HepG2 (cell line): ENCODE measurements around the gene VAV2. TPM values are rescaled to one million over a fixed set of nuclear protein-coding genes. Genes with fewer than 3 reads are reported as not detected.
A peak's percentile ranks its signal among the peaks of the same experiment; 100 is the strongest.

Experiments used
- ARHGAP35 ChIP-seq: sonication (generic); formaldehyde crosslinking; IDR thresholded peaks from 2 replicates; pipeline ENCODE4 v1.9.0; 2022; ENCODE audit warnings: mild to moderate bottlenecking, inconsistent platforms, moderate library complexity, missing genetic modification reagents, borderline replicate concordance
- ARID2 ChIP-seq: sonication (generic); formaldehyde crosslinking; IDR thresholded peaks from 2 replicates; pipeline ENCODE4 v1.8.1; 2022; ENCODE audit warnings: mild to moderate bottlenecking, missing genetic modification reagents, borderline replicate concordance
- EED ChIP-seq: sonication (generic); formaldehyde crosslinking; IDR thresholded peaks from 2 replicates; pipeline ENCODE4 v1.5.0; 2020; ENCODE audit warnings: mild to moderate bottlenecking, missing genetic modification reagents
- ELF3 ChIP-seq: IDR thresholded peaks from 2 replicates; pipeline ENCODE4 v1.6.1; 2016; ENCODE audit warnings: missing genetic modification reagents, missing compliant biosample characterization
- HOXA3 ChIP-seq: sonication (generic); formaldehyde crosslinking; IDR thresholded peaks from 2 replicates; pipeline ENCODE4 v1.5.0; 2020; ENCODE audit warnings: missing genetic modification reagents
- KDM4B ChIP-seq: sonication (generic); formaldehyde crosslinking; IDR thresholded peaks from 2 replicates; pipeline ENCODE4 v1.4.0; 2020; ENCODE audit warnings: missing genetic modification reagents
- MXI1 ChIP-seq: IDR thresholded peaks from 3 replicates; pipeline ENCODE4 v1.6.1; 2012; ENCODE audit warnings: low read depth, low read length, inconsistent platforms, borderline replicate concordance
- RAD21 ChIP-seq: fragments of 450-650 bp; formaldehyde crosslinking; IDR thresholded peaks from 2 replicates; pipeline ENCODE4 v1.5.0; 2020; ENCODE audit warnings: mild to moderate bottlenecking
- STAG1 ChIP-seq: sonication (generic); formaldehyde crosslinking; IDR thresholded peaks from 2 replicates; pipeline ENCODE4 v1.4.0; 2020; ENCODE audit warnings: missing genetic modification reagents
- ZNF446 ChIP-seq: sonication (generic); formaldehyde crosslinking; IDR thresholded peaks from 2 replicates; pipeline ENCODE4 v1.5.0; 2020; ENCODE audit warnings: mild to moderate bottlenecking, missing genetic modification reagents
- ZNF550 ChIP-seq: sonication (generic); formaldehyde crosslinking; IDR thresholded peaks from 2 replicates; pipeline ENCODE4 v1.4.0; 2020; ENCODE audit warnings: mild to moderate bottlenecking, missing genetic modification reagents, borderline replicate concordance
- ZNF607 ChIP-seq: sonication (generic); formaldehyde crosslinking; IDR thresholded peaks from 2 replicates; pipeline ENCODE4 v1.5.1; 2020; ENCODE audit warnings: missing genetic modification reagents, mild to moderate bottlenecking, borderline replicate concordance
- ZNF878 ChIP-seq: sonication (generic); formaldehyde crosslinking; IDR thresholded peaks from 2 replicates; pipeline ENCODE4 v1.8.1; 2023; ENCODE audit warnings: mild to moderate bottlenecking, missing genetic modification reagents, moderate library complexity
- ZSCAN31 ChIP-seq: sonication (generic); formaldehyde crosslinking; IDR thresholded peaks from 2 replicates; pipeline ENCODE4 v1.5.0; 2020; ENCODE audit warnings: low read depth, mild to moderate bottlenecking, missing genetic modification reagents
- polyA plus RNA-seq, 8 experiments: library from polyadenylated mRNA; depleted of rRNA in 3 of 8; stranded (reverse) in 7 of 8; unstranded in 1 of 8; fragments of >200 nt; fragmentation: Illumina TruSeq in 4 of 8; extraction: Trizol in 4 of 8; gene quantifications; 2 replicates each; pipeline versions ENCODE4 v1.2.1 to v1.2.3, GENCODE V29; 2011 to 2016; ENCODE audit warnings: low read depth in 4 of 8, missing spikeins in 1 of 8, mixed read lengths in 1 of 8; ENCODE audit not compliant: insufficient read depth in 1 of 8
- total RNA-seq, 5 experiments: library from RNA; depleted of rRNA; stranded (reverse); fragments of >200 nt; fragmentation: Illumina TruSeq; extraction: Trizol; gene quantifications; 2 replicates each; pipeline ENCODE4 v1.2.3, GENCODE V29; 2016; ENCODE audit warnings: low read depth in 1 of 5
- TF ChIP-seq, protein P1 (sequence below): sonication (generic); formaldehyde crosslinking; IDR thresholded peaks from 2 replicates; pipeline ENCODE4 v1.4.0; 2020; ENCODE audit warnings: mild to moderate bottlenecking, missing genetic modification reagents
- TF ChIP-seq, protein P2 (sequence below): sonication (generic); formaldehyde crosslinking; IDR thresholded peaks from 2 replicates; pipeline ENCODE4 v1.5.1; 2020; ENCODE audit warnings: missing genetic modification reagents, mild to moderate bottlenecking, borderline replicate concordance
- TF ChIP-seq, protein P3 (sequence below): sonication (generic); formaldehyde crosslinking; IDR thresholded peaks from 2 replicates; pipeline ENCODE4 v1.8.1; 2023; ENCODE audit warnings: mild to moderate bottlenecking, missing genetic modification reagents
- TF ChIP-seq, protein P4 (sequence below): sonication (generic); formaldehyde crosslinking; IDR thresholded peaks from 2 replicates; pipeline ENCODE4 v1.4.0; 2020; ENCODE audit warnings: missing genetic modification reagents, mild to moderate bottlenecking, borderline replicate concordance
- TF ChIP-seq, protein P5 (sequence below): sonication (generic); formaldehyde crosslinking; IDR thresholded peaks from 2 replicates; pipeline ENCODE4 v1.4.0; 2020; ENCODE audit warnings: low read depth, mild to moderate bottlenecking, missing genetic modification reagents

Gene VAV2
- total and polyA plus RNA-seq, 2 of the 13 experiments (the other 11 are each of a cell fraction or from before 2014, with no cell fraction given) = 22.5 to 22.9 TPM

DNA sequence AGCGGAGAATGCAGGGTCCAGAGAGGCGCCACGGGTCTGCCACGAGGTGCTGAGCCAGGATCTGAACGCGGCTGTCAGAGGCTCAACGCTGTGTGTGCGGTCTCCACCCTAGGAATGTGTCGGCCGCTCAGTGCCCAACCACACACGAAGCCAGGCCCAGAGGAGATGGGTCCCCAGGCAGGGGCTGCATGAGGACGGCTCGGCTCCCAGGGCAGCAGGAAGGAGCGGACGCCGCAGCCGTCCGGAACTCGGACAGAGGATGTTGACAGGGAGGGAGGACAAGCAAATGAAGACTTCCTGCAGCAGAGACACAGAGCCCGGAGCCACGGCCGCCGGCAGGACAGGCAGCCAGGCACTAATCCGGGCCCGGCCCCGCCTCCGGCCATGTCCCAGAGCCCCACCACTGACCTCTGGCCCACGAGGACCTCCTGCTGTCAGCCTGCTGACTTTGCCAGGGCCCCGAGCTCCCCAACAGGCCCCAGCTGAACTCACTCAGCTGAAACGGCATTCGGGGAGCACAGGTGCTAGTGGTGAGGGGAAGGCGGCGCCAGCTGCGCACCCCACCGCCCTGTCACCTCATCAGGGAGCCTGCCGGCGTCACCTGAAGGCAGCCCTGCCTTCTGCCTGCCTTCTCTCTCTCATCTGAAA lies 12.7 kb downstream of the VAV2 start (continued):
- TF ChIP-seq, protein P1, sequence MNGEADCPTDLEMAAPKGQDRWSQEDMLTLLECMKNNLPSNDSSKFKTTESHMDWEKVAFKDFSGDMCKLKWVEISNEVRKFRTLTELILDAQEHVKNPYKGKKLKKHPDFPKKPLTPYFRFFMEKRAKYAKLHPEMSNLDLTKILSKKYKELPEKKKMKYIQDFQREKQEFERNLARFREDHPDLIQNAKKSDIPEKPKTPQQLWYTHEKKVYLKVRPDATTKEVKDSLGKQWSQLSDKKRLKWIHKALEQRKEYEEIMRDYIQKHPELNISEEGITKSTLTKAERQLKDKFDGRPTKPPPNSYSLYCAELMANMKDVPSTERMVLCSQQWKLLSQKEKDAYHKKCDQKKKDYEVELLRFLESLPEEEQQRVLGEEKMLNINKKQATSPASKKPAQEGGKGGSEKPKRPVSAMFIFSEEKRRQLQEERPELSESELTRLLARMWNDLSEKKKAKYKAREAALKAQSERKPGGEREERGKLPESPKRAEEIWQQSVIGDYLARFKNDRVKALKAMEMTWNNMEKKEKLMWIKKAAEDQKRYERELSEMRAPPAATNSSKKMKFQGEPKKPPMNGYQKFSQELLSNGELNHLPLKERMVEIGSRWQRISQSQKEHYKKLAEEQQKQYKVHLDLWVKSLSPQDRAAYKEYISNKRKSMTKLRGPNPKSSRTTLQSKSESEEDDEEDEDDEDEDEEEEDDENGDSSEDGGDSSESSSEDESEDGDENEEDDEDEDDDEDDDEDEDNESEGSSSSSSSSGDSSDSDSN (CRISPR knock-in tag) = peak; percentile 96
- TF ChIP-seq ZNF446 (CRISPR knock-in tag) (peak; percentile 56), ZSCAN31 (peak; percentile 38), RAD21 (CRISPR knock-in tag) (peak; percentile 20), STAG1 (peak; percentile 40; the same call in 1 of the 2 replicates), ZNF550 (CRISPR knock-in tag) (no peak), ARHGAP35 (CRISPR knock-in tag) (no peak), EED (CRISPR knock-in tag) (no peak; the same call in 1 of the 2 replicates), ARID2 (CRISPR knock-in tag) (no peak), HOXA3 (CRISPR knock-in tag) (peak; percentile 56; the same call in 1 of the 2 replicates), KDM4B (CRISPR knock-in tag) (peak; percentile 71; the same call in 1 of the 2 replicates), ZNF607 (CRISPR knock-in tag) (peak; percentile 69), MXI1 (peak; percentile 69; the same call in 1 of the 3 replicates), ZNF878 (no peak), ELF3 (peak; percentile 84)
- TF ChIP-seq, protein P2, sequence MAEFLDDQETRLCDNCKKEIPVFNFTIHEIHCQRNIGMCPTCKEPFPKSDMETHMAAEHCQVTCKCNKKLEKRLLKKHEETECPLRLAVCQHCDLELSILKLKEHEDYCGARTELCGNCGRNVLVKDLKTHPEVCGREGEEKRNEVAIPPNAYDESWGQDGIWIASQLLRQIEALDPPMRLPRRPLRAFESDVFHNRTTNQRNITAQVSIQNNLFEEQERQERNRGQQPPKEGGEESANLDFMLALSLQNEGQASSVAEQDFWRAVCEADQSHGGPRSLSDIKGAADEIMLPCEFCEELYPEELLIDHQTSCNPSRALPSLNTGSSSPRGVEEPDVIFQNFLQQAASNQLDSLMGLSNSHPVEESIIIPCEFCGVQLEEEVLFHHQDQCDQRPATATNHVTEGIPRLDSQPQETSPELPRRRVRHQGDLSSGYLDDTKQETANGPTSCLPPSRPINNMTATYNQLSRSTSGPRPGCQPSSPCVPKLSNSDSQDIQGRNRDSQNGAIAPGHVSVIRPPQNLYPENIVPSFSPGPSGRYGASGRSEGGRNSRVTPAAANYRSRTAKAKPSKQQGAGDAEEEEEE (CRISPR knock-in tag) = 0 out of 2 replicates have a peak, but pooled peaks have one; percentile 43
- TF ChIP-seq, protein P3, sequence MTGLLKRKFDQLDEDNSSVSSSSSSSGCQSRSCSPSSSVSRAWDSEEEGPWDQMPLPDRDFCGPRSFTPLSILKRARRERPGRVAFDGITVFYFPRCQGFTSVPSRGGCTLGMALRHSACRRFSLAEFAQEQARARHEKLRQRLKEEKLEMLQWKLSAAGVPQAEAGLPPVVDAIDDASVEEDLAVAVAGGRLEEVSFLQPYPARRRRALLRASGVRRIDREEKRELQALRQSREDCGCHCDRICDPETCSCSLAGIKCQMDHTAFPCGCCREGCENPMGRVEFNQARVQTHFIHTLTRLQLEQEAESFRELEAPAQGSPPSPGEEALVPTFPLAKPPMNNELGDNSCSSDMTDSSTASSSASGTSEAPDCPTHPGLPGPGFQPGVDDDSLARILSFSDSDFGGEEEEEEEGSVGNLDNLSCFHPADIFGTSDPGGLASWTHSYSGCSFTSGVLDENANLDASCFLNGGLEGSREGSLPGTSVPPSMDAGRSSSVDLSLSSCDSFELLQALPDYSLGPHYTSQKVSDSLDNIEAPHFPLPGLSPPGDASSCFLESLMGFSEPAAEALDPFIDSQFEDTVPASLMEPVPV = no peak
- TF ChIP-seq, protein P4, sequence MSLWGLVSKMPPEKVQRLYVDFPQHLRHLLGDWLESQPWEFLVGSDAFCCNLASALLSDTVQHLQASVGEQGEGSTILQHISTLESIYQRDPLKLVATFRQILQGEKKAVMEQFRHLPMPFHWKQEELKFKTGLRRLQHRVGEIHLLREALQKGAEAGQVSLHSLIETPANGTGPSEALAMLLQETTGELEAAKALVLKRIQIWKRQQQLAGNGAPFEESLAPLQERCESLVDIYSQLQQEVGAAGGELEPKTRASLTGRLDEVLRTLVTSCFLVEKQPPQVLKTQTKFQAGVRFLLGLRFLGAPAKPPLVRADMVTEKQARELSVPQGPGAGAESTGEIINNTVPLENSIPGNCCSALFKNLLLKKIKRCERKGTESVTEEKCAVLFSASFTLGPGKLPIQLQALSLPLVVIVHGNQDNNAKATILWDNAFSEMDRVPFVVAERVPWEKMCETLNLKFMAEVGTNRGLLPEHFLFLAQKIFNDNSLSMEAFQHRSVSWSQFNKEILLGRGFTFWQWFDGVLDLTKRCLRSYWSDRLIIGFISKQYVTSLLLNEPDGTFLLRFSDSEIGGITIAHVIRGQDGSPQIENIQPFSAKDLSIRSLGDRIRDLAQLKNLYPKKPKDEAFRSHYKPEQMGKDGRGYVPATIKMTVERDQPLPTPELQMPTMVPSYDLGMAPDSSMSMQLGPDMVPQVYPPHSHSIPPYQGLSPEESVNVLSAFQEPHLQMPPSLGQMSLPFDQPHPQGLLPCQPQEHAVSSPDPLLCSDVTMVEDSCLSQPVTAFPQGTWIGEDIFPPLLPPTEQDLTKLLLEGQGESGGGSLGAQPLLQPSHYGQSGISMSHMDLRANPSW (CRISPR knock-in tag) = peak; percentile 57; the same call in 1 of the 2 replicates
- TF ChIP-seq, protein P5, sequence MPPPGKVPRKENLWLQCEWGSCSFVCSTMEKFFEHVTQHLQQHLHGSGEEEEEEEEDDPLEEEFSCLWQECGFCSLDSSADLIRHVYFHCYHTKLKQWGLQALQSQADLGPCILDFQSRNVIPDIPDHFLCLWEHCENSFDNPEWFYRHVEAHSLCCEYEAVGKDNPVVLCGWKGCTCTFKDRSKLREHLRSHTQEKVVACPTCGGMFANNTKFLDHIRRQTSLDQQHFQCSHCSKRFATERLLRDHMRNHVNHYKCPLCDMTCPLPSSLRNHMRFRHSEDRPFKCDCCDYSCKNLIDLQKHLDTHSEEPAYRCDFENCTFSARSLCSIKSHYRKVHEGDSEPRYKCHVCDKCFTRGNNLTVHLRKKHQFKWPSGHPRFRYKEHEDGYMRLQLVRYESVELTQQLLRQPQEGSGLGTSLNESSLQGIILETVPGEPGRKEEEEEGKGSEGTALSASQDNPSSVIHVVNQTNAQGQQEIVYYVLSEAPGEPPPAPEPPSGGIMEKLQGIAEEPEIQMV (CRISPR knock-in tag) = peak; percentile 97
